GM21447 (cell line): ENCODE results near the gene BTBD16.
A peak's percentile ranks its signal among the peaks of the same experiment; 100 is the strongest.

Source experiments
- ATAC-seq: cut with Tn5 transposase; IDR thresholded peaks from one replicate; pipeline ENCODE4 v1.9.1; 2021; ENCODE audit not compliant: unreplicated experiment

The BTBD16 gene

DNA sequence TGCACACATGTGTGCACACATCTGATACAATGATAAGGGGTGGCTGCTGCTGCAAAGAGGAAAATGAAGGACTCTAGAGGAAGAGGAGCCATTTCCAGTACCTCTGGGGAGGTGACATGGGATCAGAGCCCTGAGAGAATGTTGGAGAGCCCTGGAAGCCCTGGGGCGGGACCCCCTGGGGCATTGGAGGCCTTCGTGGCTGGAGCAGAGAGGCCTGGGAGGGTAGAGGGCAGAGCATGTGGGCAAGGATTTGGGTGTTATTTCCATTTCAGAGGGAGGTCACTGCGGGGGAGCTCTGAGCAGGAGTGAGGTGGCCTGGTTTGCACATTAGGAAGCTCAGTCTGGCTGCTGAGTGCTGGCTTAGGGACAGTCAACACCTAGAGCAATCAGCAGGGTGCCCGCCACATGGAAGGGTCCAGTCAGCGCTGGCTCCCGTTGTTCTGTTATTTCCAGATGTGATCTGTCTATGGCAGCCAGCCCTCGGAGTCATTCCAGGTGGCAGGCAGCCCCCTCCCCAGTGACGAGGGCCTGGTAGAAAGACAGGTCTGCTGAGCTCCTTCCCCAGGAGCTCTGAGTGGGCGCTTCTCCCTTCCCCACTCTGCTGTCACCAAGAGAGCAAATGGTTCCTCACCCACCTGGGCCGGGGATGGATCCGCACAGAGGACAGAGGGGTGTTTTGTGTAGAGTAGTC lies 24.1 kb upstream of the BTBD16 start:
- no peak for ATAC-seq

DNA sequence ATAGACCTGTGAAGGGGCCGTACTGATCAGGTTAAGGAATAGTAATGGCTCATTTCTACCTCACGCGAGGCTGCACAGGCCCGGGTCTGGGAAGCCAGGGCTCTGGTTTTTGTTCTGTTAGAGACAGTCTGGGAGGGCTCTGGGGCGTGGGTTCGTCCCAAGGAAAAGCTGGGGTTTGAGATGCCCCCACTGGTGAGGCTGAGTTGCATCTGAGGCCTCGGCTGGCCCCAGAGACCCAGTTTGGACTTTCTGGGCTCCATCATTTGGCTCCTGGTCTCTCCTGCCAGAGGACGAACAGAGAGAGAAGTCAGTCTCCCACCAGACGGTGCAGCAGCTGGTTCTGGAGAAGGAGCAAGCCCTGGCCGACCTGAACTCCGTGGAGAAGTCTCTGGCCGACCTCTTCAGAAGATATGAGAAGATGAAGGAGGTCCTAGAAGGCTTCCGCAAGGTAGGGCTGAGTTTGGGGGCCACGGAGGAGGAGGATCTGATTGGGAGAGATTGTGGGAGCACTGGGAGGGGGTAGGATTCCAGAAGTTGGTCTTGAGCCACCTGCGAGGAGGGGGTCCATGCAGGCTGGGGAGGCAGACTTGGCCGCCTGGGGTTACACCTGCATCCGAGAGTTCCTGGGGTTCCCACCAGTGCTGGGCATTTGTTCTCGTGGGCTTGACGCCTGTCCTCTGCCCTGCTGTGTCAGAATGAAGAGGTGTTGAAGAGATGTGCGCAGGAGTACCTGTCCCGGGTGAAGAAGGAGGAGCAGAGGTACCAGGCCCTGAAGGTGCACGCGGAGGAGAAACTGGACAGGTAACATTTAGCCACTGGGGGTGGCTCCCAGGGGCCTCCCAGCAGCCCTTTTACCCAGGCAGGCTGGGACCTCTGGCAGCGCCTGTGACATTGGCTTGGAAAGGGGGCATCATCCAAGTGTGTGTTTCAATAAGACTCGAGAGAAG lies 22.5 kb upstream of the BTBD16 start:
- ATAC-seq = no peak

DNA sequence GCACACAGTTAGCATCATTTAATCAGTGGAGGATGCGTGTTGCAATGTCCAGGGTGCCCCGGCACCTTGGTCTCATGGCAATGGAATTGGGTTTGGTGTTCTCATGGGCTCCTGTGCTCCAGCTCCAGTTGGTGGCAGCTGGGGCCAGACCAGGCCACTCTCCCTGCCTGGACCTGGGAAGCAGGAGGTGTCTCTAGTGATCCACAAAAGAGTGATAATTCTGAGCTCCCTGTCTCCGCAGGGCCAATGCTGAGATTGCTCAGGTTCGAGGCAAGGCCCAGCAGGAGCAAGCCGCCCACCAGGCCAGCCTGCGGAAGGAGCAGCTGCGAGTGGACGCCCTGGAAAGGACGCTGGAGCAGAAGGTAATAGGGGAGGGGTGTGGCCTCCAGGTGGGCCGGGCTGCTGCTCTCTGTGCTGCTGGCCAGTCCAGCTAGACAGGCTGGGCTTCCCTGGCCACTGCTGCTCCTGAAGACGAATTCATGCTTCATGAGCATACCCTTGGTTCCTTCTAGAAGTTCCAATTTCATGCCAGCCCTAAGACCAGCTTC lies 21.7 kb upstream of the BTBD16 start:
- no peak for ATAC-seq

DNA sequence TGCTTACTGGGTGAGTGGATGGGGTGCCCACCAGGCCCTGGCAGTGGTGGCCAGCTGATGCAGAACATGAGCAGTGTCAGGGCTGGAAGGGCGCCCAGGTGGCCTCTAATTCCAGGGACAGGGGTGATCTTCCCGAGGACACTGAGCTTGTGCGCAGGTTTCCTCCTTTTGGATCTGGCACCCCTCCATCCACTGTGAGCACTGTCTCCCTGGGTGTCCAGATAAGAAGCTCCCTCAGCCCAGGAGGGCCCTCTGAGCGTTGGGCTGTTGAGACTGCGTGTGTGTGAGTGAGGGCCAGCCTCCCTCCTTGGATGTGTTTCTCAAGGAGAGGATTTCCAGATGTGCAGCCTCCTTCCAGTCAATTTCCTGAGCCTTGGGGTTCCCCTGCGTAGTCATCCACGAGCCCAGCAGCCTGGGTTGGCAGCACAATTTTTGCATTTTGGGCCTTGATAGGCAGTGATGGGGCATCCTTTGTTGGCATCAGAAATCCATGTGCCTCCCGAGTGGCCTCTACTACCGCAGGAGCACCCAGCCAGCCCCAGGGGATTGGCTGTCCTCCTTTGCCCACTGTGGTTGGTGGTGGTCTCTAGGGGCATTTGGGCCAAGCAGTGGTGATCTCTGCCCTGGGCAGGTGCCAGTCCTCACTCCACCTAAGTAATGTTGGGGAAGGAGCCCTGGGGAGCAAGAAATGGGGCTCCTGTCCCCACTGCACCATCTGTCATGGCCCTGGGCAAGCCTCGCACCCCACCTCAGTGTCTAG lies 20.9 kb upstream of the BTBD16 start:
- ATAC-seq = no peak

DNA sequence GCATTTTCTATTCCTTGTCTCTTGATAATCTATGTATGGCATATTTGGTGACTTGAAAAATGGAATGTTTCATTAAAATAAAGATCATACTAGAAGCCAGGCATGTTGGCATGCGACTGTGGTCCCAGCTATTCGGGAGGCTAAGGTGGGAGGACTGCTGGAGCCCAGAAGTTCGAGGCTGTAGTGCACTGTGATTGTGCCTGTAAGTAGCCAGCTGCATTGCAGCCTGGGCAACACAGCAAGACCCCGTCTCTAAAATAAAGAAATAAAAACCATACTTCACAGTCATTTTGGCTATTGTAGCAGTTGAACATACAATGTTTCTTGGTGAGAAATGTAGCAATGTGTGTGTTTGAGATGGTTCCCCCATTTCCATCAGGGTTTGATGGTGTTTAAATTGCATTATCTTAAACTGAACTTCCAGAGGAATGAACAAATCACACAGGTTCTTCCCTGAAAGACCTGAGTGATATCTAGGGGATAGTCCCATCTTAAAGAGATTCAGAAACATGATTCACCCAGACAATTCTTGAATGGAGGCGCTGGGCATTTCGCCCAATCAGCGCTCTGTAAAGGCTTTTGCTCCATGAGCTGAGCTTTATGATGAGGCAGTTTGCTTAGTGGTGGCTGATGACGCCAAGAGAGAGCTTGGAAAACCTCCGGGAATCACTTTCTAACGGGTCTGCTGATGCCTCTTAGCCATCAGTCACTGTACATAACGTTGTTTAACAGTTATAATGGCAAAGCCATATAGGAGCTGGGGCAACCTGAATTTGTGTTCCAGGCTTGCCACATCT lies 19.4 kb upstream of the BTBD16 start:
- ATAC-seq = no peak

DNA sequence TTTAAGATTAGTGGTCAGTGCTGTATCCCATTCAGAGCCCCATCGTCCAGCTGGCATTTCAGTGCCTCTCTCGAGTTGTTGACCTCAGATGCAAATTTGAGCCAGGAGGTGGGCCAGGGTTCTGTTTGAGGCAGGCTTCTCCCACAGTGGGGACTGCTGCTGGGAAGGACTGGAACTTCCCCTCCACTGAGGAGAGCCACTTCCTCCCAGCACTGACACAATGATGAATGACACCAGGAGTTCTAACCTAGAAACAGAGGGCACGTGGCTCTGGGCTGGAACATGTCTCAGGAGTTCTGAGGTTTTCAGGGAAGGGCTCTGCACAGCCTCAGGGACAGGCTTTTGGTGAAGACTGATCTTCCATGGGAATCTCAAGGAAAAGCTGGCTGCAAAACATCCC lies 18.3 kb upstream of the BTBD16 start:
- no peak for ATAC-seq

DNA sequence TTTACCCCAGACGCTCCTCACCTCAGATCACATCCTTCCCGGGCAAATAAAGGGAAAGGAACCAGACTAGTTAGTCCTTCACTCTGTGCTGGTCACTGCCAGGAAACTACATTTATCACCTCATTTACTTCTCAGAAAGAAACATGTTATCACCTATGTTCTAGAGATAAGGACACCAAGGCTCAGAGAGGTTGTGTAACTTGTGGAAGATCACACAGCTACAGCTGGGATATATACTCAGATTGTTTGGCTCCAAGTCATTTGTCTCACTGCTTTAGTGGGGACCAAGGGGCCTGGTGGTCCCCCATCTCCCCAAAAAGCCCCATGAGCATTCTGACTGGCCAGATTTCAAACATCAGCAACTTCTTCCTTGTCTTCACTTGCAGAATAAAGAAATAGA lies 17.5 kb upstream of the BTBD16 start:
- ATAC-seq = no peak

DNA sequence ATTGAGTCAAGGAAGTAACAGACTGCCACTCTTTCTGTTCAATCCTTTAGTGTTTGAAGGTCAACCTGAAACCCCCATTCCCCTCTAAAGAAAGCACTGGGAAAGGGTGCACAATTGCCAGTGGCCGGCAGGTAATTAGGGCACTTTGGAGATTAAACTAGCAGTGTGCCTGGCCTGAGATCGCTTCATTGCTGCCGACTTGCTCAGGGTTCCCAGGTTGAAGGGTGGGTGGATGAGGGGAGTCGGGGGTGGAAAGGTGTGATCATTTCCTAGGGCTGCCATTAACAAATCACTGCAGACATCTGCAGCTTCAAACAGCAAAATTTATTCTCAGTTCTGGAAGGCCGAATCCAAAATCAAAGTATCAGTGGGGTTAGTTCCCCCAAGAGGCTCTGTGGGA lies 16.3 kb upstream of the BTBD16 start:
- ATAC-seq = no peak

DNA sequence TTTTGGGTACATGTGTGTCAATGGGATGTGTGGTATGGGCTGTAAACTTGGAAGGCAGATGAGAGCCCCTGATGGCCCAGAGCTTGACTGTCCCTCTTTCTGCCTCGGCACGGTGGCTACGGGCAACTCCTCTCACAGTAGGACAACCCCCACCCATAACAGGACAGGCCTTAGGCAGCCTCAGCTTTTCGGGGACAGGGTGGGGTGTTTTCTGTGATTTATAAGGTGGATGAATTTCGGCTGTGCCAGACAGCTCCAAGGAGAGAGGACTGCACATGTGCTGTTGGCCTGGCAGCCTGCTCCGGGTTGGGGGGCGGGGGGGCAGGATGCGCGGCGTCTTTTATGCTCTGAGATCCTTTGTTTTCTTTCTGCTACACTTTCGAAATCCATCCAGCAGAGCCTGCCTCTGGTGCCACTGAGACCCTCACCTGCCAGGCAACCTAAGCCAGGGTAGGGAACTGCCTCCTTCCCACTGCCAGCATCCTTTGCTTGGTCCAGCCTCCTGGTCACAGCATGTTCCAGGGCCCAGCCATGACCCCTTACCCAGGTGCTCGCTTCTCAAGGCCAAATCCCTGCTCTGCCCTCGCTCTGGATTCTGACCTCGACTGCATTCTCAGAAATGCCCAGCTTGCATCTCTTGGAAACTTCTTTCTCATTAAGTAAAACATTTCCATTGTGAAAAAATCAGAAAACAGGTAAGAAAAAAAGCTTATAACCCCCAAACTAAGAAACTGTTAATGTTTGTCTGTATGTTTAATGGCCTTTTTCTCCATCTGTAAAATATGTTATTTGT lies 15.4 kb upstream of the BTBD16 start:
- no peak for ATAC-seq

DNA sequence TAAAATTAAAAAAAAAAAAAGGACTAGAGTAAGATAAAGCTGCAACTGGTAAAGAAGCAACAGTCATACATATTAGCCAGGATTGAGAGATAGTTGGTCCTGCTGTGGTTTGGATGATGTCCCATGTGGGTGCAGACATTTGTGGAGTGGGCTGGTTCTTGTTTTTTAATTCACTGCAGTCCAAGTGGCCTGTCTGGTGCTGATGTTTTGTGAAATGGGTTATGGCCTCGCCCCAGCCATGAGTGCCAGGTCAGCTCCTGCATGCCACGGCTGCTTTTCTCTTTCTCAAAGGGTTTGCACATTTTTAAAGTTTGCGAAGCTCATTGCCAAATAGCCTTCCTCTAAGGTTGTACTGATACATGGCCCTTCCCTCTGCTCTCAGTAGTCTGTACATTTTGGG lies 14.1 kb upstream of the BTBD16 start:
- ATAC-seq = no peak

DNA sequence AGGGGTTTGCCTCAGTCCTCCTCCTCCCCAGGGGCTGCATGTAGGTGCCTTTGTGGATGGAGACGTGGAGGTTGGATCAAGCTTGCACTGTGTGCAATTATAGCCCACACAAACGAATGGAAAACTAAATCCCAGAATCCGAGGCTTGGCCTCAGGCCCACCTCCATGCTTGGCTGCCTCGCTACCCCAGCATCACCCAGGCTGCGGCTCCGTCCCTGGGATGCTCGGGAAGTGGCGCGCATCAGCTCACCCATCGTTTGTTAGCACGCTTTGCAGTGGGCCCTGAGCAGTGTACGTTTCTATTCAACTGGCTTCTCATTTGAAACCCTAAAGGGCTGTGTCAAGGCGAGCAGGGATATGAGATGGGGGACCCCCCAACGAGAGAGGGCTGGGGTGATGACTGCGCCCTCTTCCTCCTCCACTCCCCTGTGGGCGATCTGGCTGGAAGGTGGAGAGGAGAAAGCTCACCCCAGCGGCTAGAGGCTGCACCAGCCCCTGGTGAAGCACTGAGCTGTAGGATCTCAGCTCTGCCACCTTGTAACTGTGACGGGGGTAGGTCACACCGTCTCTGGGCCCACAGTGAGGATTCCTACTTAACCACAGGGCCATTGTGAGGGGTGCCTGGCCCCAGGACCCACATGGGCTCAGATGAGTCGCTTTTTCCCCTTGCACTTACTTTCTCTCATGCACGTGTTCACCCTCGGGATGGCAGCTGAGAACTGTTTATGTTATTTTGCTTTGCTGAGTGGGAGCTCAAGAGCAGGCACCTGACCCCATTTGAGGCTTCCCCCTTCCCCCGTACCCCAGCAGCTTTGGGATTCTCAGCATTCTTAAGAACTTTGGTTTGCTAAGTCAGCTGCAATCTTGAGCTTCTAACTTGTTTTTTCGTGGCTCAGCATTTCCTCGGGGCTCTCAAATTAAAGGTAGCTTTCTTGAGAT lies 12.7 kb upstream of the BTBD16 start:
- no peak for ATAC-seq

DNA sequence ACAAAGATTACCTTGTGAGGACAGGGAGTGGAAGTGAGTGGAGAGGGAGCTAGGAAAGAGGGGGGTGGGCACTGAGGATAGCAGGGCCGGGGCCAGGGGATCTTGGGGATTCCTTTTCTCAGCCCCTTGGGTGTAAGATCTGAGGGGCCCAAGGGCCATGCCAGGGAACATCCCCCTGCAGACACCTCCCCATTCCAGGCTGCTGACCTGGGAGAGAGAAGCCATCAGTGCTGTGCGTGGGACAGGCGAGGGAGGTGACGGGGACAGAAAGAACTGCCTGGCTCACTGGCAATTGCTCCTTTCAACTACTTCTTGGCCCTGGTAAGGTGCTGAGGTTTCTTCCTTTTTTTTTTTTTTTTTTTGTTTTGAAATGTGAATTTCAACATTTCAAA lies 12.0 kb upstream of the BTBD16 start:
- ATAC-seq = no peak

DNA sequence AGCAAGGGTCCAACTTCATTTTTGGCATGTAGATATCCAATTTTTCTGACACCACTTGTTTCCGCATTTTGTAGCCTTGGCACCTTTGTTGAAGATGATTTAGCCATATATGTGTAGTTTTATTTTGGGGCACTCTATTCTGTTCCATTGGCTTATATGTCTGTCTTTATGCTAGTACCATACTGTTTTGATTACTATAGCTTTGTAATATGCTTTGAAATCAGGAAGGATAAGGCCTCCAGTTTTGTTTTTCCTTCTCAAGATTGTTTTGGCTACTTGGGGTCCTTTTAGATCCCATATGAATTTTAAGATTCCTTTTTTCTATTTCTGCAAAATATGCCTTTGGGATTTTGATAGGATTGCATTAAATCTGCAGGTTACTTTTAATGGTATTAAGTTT lies 9.5 kb upstream of the BTBD16 start:
- ATAC-seq = no peak

DNA sequence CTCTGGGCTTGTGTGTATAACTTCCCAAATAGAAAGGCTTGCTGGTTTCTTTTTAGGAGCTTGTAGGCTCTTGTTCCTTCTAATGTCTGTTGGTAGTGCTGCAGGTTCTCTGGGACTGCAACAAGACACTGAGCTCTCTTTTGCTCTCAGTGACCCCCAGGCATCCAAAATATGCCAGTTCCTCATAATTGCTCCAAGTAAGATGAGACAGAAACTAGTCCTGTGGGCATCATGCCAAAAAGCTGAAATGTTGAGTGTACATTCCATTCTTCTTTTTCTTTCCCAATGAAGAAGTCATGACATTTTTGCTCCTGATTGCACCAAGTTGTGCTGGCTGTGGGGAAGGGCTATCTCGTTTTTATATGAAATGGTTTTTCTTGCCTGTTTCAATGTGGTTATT lies 7.1 kb upstream of the BTBD16 start:
- ATAC-seq = no peak

DNA sequence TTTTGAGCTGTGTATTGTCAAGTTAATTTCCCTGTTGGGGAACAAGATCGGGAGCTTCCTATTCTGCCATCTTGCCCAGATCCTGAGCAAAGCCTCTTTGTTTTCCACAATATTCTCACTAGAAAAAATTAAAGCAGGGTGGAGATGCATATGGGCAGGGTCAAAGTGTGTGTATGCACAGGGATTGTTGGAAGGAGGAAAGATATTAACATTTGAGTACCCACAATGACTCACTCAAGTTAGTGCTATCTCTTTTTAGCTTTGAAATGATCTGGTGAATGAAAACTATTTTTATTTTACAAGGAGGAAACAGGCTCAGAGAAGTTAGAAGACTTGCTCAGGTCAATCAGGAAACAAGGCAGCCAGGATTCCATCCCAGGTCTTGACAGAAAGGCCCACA lies 6.7 kb upstream of the BTBD16 start:
- no peak for ATAC-seq

DNA sequence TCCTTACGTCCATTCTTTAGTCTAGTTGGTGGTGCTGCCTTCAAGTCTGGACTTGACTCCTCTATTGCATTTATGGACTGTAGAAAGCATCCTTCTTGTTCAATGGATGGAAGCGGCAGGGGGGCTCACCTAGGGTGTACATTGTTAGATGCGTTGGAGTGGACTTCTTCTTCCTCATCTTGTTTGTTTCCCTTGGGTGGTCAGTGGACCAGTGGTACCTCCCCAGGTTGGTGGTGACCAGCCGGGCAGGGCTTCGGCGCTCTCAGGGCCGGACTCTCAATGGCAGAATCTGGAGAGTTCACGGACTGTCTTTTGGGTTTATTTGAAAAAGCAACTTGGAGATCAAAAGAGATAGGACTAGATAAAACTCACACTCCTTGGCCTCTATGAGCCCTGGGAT lies 6.2 kb upstream of the BTBD16 start:
- no peak for ATAC-seq

DNA sequence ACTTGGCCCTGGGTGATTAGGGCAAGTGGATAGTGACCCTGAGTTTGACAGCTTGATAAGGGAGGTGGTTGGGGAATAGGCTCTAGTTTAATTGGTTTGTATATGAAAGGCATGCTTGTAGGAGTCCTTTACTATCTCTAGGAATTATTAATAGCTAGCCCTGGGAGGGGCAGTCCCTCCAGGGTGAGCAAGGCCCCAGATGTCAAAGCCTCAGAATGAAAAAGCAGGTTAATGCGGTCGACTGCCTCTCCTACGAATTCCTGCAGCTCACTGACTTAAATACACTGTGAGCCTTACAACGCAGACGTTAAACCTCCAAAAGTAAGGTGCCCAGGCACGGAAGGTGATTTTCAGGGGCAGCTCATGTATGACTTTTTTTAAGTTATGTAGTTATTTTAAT lies 5.2 kb upstream of the BTBD16 start:
- no peak for ATAC-seq

DNA sequence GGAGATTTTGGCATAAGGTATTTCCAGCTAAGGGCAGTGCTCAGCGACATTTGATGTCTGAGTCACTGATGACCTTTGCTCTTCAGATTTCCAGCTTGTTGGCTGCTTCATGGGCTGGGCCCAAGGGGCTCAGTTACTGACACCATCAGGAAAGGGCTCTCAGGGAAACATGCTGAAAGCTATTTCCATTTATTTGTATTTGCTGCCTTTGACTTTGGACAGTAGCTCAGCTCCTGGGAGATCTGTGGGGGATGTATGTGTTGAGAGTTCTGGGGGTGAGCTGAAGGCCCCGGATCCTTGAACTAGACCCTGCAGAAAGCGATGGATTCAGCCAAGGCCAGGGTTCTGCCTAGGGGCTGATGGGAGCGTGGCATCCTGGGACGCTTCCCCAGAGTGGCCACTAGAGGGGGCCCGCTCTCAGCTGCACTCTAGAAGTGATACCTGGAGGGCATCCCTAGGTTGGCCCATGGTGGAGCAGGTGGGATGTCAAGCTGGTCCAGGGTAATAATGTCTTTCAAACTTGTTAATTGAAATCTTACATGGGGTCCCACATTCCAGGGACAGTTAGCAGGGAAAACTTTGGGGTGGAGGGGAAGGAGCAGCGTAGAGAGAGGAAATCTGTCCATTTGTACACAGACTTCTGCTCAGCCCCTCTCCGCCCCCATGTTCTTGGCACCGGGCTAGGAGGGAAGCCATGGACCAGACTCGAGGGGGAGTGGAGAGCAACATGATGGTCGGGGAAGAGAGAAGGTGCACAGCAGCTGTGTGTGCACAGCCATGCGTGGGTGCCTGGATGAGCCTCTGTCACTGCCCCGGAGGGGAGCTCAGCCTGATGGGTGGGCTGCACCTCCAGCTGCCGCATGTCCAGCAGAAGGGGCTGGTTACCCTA lies 3.0 kb upstream of the BTBD16 start:
- peak; percentile 74 for ATAC-seq
